ENCODE results near the gene SLC9A8.
A peak's percentile ranks its signal among the peaks of the same experiment; 100 is the strongest.
"Not testable (repeated sequence)": the region's sequence is repeated elsewhere in the genome, so short reads cannot be mapped to it uniquely, and the experiment has no call there.

The SLC9A8 gene

GRCh38 chr20:49812507-49813304 is at the start of gene SLC9A8:
TSS of gene SLC9A8 (plus strand) at chr20:49812828. CDS start at chr20:49812923, 95 bp downstream.
- Mint-ChIP-seq H3K4me1 (ENCODE audit: low read depth) (peaks cover 44% of the 10 kb centered on the region), H3K4me3 (peak within 1 kb of the TSS; percentile 97), H3K27me3 (peaks cover 3% of the 10 kb centered on the region), H3K36me3 (ENCODE audit: low read depth) (peaks cover 26% of the 10 kb centered on the region), H3K27ac (peak within 1 kb of the TSS; percentile 96), H3K9me3 (no peaks in the 10 kb centered on the region)

GRCh38 chr20:49762940-49763766 is 49.5 kb upstream of the SLC9A8 start:
- H3K9me3 Mint-ChIP-seq, result no peaks in the 10 kb centered on the region
- H3K4me1 Mint-ChIP-seq (ENCODE audit: low read depth), result peaks cover 9% of the 10 kb centered on the region
- H3K36me3 Mint-ChIP-seq (ENCODE audit: low read depth), result no peaks in the 10 kb centered on the region
- H3K27ac Mint-ChIP-seq, result no peak overlapping the region
- H3K27me3 Mint-ChIP-seq, result peaks cover 43% of the 10 kb centered on the region
- no peak overlapping the region for H3K4me3 Mint-ChIP-seq

- Mint-ChIP-seq H3K9me3 (no peaks in the 10 kb centered on the region), H3K27me3 (peaks cover 52% of the 10 kb centered on the region), H3K27ac (no peak overlapping the region), H3K4me1 (ENCODE audit: low read depth) (peaks cover 19% of the 10 kb centered on the region), H3K36me3 (ENCODE audit: low read depth) (no peaks in the 10 kb centered on the region), H3K4me3 (no peak overlapping the region)
Measured at GRCh38 chr20:49765413-49765736, 47.3 kb upstream of the SLC9A8 start.

GRCh38 chr20:49765846-49766541 is 46.6 kb upstream of the SLC9A8 start:
- Mint-ChIP-seq H3K27me3 (peaks cover 58% of the 10 kb centered on the region), H3K4me3 (no peak overlapping the region), H3K36me3 (ENCODE audit: low read depth) (no peaks in the 10 kb centered on the region), H3K4me1 (ENCODE audit: low read depth) (peaks cover 19% of the 10 kb centered on the region), H3K9me3 (no peaks in the 10 kb centered on the region), H3K27ac (no peak overlapping the region)

GRCh38 chr20:49766979-49767521 is 45.6 kb upstream of the SLC9A8 start:
- Mint-ChIP-seq H3K36me3 (ENCODE audit: low read depth) (no peaks in the 10 kb centered on the region), H3K4me1 (ENCODE audit: low read depth) (peaks cover 20% of the 10 kb centered on the region), H3K4me3 (no peak overlapping the region), H3K27me3 (peaks cover 60% of the 10 kb centered on the region), H3K27ac (no peak overlapping the region), H3K9me3 (no peaks in the 10 kb centered on the region)

GRCh38 chr20:49768204-49769047 is 44.2 kb upstream of the SLC9A8 start:
- Mint-ChIP-seq H3K27me3 (peaks cover 55% of the 10 kb centered on the region), H3K9me3 (no peaks in the 10 kb centered on the region), H3K36me3 (ENCODE audit: low read depth) (no peaks in the 10 kb centered on the region), H3K27ac (no peak overlapping the region), H3K4me3 (no peak overlapping the region), H3K4me1 (ENCODE audit: low read depth) (peaks cover 26% of the 10 kb centered on the region)

- Mint-ChIP-seq H3K27ac (no peak overlapping the region), H3K36me3 (ENCODE audit: low read depth) (no peaks in the 10 kb centered on the region), H3K9me3 (no peaks in the 10 kb centered on the region), H3K27me3 (peaks cover 55% of the 10 kb centered on the region), H3K4me3 (no peak overlapping the region), H3K4me1 (ENCODE audit: low read depth) (peaks cover 26% of the 10 kb centered on the region)
Measured at GRCh38 chr20:49769048-49769581, 43.5 kb upstream of the SLC9A8 start.

GRCh38 chr20:49770634-49771033 is 42.0 kb upstream of the SLC9A8 start:
- Mint-ChIP-seq H3K27me3 (peaks cover 45% of the 10 kb centered on the region), H3K4me1 (ENCODE audit: low read depth) (peaks cover 36% of the 10 kb centered on the region), H3K9me3 (no peaks in the 10 kb centered on the region), H3K27ac (no peak overlapping the region), H3K4me3 (no peak overlapping the region), H3K36me3 (ENCODE audit: low read depth) (no peaks in the 10 kb centered on the region)

- not testable (repeated sequence) for H3K27ac Mint-ChIP-seq; H3K36me3 Mint-ChIP-seq (ENCODE audit: low read depth); H3K4me3 Mint-ChIP-seq; H3K9me3 Mint-ChIP-seq
- Mint-ChIP-seq H3K4me1 (ENCODE audit: low read depth) (peaks cover 35% of the 10 kb centered on the region), H3K27me3 (peaks cover 24% of the 10 kb centered on the region)
Measured at GRCh38 chr20:49774213-49774612, 38.4 kb upstream of the SLC9A8 start.

- peaks cover 16% of the 10 kb centered on the region for H3K27me3 Mint-ChIP-seq
- H3K4me1 Mint-ChIP-seq (ENCODE audit: low read depth), result peaks cover 34% of the 10 kb centered on the region
- H3K27ac Mint-ChIP-seq, result no peak overlapping the region
- no peak overlapping the region for H3K4me3 Mint-ChIP-seq
- H3K9me3 Mint-ChIP-seq, result no peaks in the 10 kb centered on the region
- H3K36me3 Mint-ChIP-seq (ENCODE audit: low read depth), result no peaks in the 10 kb centered on the region
Measured at GRCh38 chr20:49775229-49775693, 37.4 kb upstream of the SLC9A8 start.

- Mint-ChIP-seq H3K9me3 (no peaks in the 10 kb centered on the region), H3K36me3 (ENCODE audit: low read depth) (no peaks in the 10 kb centered on the region), H3K4me3 (no peak overlapping the region), H3K27me3 (peaks cover 7% of the 10 kb centered on the region), H3K4me1 (ENCODE audit: low read depth) (peaks cover 30% of the 10 kb centered on the region), H3K27ac (no peak overlapping the region)
Measured at GRCh38 chr20:49779972-49780371, 32.7 kb upstream of the SLC9A8 start.

- H3K27ac Mint-ChIP-seq, result no peak overlapping the region
- H3K4me1 Mint-ChIP-seq (ENCODE audit: low read depth), result peaks cover 20% of the 10 kb centered on the region
- H3K9me3 Mint-ChIP-seq, result no peaks in the 10 kb centered on the region
- peaks cover 7% of the 10 kb centered on the region for H3K27me3 Mint-ChIP-seq
- H3K4me3 Mint-ChIP-seq, result no peak overlapping the region
- H3K36me3 Mint-ChIP-seq (ENCODE audit: low read depth), result no peaks in the 10 kb centered on the region
Measured at GRCh38 chr20:49781676-49782075, 31.0 kb upstream of the SLC9A8 start.

- H3K9me3 Mint-ChIP-seq; H3K27ac Mint-ChIP-seq; H3K36me3 Mint-ChIP-seq (ENCODE audit: low read depth); H3K4me3 Mint-ChIP-seq: not testable (repeated sequence)
- Mint-ChIP-seq H3K27me3 (peaks cover 10% of the 10 kb centered on the region), H3K4me1 (ENCODE audit: low read depth) (peaks cover 17% of the 10 kb centered on the region)
Measured at GRCh38 chr20:49782439-49782838, 30.2 kb upstream of the SLC9A8 start.
